ENCODE results near the gene CCDC12. TPM values are rescaled to one million over a fixed set of nuclear protein-coding genes. Genes with fewer than 3 reads are reported as not detected.

Gene CCDC12
- total and polyA plus RNA-seq, 9 of the 15 experiments (the other 6 are each of a cell fraction or from before 2014, with no cell fraction given) = 8.9 to 201 (median 86.9) TPM

DNA sequence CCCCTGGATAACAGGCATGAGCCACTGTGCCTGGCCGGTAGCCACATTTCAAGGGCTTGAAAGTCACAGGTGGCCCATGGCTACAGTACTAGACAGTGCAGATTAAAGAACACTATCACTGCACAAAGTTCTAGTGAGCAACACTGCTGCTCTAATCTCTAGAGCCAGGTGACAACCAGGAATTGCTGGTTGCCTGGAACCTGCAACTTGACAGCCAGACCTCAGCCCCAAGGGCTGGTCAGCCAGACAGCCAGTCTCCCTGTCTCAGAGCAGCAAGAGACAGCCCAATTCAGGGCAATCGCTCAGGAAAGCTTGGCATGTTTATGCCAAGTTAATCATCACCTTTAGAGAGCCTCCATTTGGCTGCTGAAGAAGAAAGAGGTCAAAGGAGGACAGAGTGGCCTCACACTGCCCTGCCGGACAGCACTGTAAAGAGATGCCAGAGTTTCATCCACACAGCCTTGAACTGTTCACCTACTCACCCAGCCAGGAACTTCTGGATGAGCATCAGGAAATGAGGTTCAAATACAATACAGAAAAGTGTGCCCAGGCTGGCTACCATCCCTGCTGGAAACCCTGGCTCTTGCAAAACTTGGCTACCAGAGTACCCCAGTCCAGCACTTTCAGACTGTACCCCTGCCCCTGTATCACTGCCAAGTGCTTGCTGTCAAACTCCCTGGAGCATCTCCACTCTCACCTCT lies 6.0 kb downstream of the CCDC12 start:
- peak; percentile 68 for ATAC-seq
- Histone ChIP-seq H3K79me2 (ENCODE audit: control insufficient read depth, insufficient read depth, low read length) (peaks cover 98% of the 10 kb centered on the region), H3K9ac (ENCODE audit: insufficient read depth in 1 of 2, low read depth in 2 of 2, low read length in 2 of 2) (peak overlapping the region in 1 of 2 experiments; percentile 62; a peak in 2 of 4 replicates), H3K27ac (ENCODE audit: extremely low read depth, low read depth, low read length) (peak overlapping the region; percentile 27; the same call in 1 of the 3 replicates), H3K9me1 (ENCODE audit: control insufficient read depth, insufficient read depth, low read length) (peaks cover 41% of the 10 kb centered on the region), H3K27me3 (ENCODE audit: control insufficient read depth in 2 of 2, insufficient read depth in 2 of 2, low read length in 2 of 2) (no peaks in the 10 kb centered on the region), H4K20me1 (replicated peaks; ENCODE audit: control insufficient read depth, insufficient read depth, low read length) (peaks cover 65% of the 10 kb centered on the region), H3K9me3 (replicated peaks; ENCODE audit: control insufficient read depth, insufficient read depth, low read depth, low read length) (no peaks in the 10 kb centered on the region), H3K4me1 (replicated peaks in 1 of 2; ENCODE audit: control insufficient read depth in 2 of 2, insufficient read depth in 2 of 2, low read length in 2 of 2) (peaks cover 48 to 58% of the 10 kb centered on the region in 2 experiments), H3K4me2 (ENCODE audit: insufficient read depth, low read length) (peak overlapping the region; percentile 47; the same call in 1 of the 2 replicates), H3K4me3 (no peak overlapping the region), H3K36me3 (ENCODE audit: control insufficient read depth, insufficient read depth, low read length) (peaks cover 75% of the 10 kb centered on the region), H2AFZ (ENCODE audit: low read depth, low read length) (no peak overlapping the region)
- intact Hi-C loops (cut with micrococcal nuclease) = no loop called here
- ChIA-PET POLR2A (interaction anchor here (0.6 to 6.2 kb wide), 6 partner anchors 9 to 487 kb away, joined by 3 to 55 read pairs (median 3); partner anchors contain the start of gene NBEAL2), CTCF (ENCODE audit: low intra/inter-chr PET ratio) (no interaction called here)
- BruUV-seq (replicated peaks) = no TSS peak
- WGBS (ENCODE audit: insufficient coverage, low coverage, missing lambda C conversion rate) = 28% methylated on average over 3 of the region's 3 CpGs
- peak; percentile 84 for FAIRE-seq
- DNase-seq (ENCODE audit: extremely low read depth in 1 of 4, low spot score in 3 of 4) = peak in 2 of 4 experiments; percentile 63 to 80
- in situ Hi-C loops (cut with MboI) = no loop called here
- TF ChIP-seq MAZ (CRISPR knock-in tag; conservative IDR thresholded peaks at IDR 0.05 in 1 of 2, IDR thresholded peaks at IDR 0.05 in 1 of 2) (no peak), ARID1B (IDR thresholded peaks at IDR 0.05) (peak; percentile 76), MTA2 (IDR thresholded peaks at IDR 0.05; ENCODE audit: low read depth) (0 out of 2 replicates have a peak, but pooled peaks have one; percentile 25), SOX6 (IDR thresholded peaks at IDR 0.05) (peak; percentile 40), TAL1 (IDR thresholded peaks at IDR 0.05) (peak; percentile 74), DPF2 (IDR thresholded peaks at IDR 0.05) (0 out of 2 replicates have a peak, but pooled peaks have one; percentile 39), E2F5 (CRISPR knock-in tag; IDR thresholded peaks at IDR 0.05) (no peak), ZBTB9 (CRISPR knock-in tag; IDR thresholded peaks at IDR 0.05) (peak; percentile 27; the same call in 1 of the 2 replicates), TCF3 (CRISPR knock-in tag; IDR thresholded peaks at IDR 0.05) (peak; percentile 88), CBFA2T2 (conservative IDR thresholded peaks at IDR 0.05) (peak; percentile 85), TRIM24 (IDR thresholded peaks at IDR 0.05) (peak; percentile 14 to 36; a peak in 1 of 4 replicates), ARNT (IDR thresholded peaks at IDR 0.05) (0 out of 4 replicates have a peak, but pooled peaks of 1 of the 2 experiments have one; percentile 21), RCOR1 (IDR thresholded peaks at IDR 0.05; ENCODE audit: borderline replicate concordance in 1 of 2, low read depth in 2 of 2, low read length in 2 of 2) (0 out of 4 replicates have a peak, but pooled peaks of 1 of the 2 experiments have one; percentile 32), NR2C1 (IDR thresholded peaks at IDR 0.05) (no peak), NR2C1 (tag; IDR thresholded peaks at IDR 0.05) (no peak), FOXA3 (CRISPR knock-in tag; conservative IDR thresholded peaks at IDR 0.05 in 1 of 2, IDR thresholded peaks at IDR 0.05 in 1 of 2) (0 out of 4 replicates have a peak, but pooled peaks of 1 of the 2 experiments have one; percentile 21), EP300 (IDR thresholded peaks at IDR 0.05; ENCODE audit: low read length) (peak; percentile 51; the same call in 1 of the 2 replicates), POLR2AphosphoS5 (IDR thresholded peaks at IDR 0.05; ENCODE audit: control insufficient read depth, insufficient read depth, low read depth, low read length) (peak; percentile 64), ZNF175 (CRISPR knock-in tag; IDR thresholded peaks at IDR 0.05; ENCODE audit: low read depth) (no peak)
- TF ChIP-seq, protein P1, sequence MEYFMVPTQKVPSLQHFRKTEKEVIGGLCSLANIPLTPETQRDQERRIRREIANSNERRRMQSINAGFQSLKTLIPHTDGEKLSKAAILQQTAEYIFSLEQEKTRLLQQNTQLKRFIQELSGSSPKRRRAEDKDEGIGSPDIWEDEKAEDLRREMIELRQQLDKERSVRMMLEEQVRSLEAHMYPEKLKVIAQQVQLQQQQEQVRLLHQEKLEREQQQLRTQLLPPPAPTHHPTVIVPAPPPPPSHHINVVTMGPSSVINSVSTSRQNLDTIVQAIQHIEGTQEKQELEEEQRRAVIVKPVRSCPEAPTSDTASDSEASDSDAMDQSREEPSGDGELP (CRISPR knock-in tag; IDR thresholded peaks at IDR 0.05; ENCODE audit: borderline replicate concordance) = peak; percentile 46; the same call in 1 of the 2 replicates
